ENCODE data around the gene TKT. TPM values are rescaled to one million over a fixed set of nuclear protein-coding genes. Genes with fewer than 3 reads are reported as not detected.

The TKT gene
- total RNA-seq, 2 donors from 2014 or later, result 48.8 to 62.8 TPM

DNA sequence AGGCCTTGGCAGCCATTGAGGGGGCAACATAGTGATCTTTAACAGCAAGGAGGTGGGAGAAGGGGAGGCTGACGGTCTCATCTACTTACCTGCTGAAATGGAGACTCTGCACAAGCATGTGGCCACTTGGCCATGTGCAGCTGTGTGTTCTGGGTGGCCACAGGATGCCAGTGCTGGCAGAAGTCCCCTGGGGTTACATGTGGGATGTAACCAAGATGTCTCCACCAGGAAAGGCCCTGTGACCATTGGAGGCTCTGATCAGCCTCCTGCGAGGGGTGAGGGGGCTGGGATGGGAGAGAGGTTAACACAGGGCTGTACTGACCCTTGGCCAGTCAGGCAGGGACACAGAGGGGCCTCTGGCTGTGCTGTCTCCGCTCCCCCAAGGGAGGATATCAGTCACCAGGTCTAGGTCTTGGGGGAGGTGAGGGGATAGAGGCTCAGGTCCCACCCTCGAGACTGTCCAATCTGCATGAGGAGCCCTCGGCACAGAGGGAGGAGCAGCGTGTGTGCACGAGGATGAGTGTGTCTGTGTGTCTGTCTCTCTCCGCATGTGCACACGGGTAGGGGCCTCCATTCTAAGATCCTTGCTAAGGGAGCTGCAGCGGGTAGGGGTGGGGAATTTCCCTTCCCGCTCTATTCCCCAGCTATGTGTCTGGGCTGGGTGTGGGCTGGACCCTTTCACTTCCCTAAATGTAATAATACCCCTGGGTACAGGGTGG is 75.4 kb downstream of the TKT start:
- no peak for DNase-seq (ENCODE audit: low spot score)
- no peaks in the 10 kb centered on the region for H3K9me3 ChIP-seq
- TF ChIP-seq, protein P1, sequence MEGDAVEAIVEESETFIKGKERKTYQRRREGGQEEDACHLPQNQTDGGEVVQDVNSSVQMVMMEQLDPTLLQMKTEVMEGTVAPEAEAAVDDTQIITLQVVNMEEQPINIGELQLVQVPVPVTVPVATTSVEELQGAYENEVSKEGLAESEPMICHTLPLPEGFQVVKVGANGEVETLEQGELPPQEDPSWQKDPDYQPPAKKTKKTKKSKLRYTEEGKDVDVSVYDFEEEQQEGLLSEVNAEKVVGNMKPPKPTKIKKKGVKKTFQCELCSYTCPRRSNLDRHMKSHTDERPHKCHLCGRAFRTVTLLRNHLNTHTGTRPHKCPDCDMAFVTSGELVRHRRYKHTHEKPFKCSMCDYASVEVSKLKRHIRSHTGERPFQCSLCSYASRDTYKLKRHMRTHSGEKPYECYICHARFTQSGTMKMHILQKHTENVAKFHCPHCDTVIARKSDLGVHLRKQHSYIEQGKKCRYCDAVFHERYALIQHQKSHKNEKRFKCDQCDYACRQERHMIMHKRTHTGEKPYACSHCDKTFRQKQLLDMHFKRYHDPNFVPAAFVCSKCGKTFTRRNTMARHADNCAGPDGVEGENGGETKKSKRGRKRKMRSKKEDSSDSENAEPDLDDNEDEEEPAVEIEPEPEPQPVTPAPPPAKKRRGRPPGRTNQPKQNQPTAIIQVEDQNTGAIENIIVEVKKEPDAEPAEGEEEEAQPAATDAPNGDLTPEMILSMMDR (IDR thresholded peaks at IDR 0.05), result no peak
- peaks cover 61% of the 10 kb centered on the region for H3K36me3 ChIP-seq
- H3K4me3 ChIP-seq, result no peak overlapping the region
- H3K4me1 ChIP-seq, result peaks cover 0 to 7% of the 10 kb centered on the region in 2 donors
- no peak overlapping the region for H3K27ac ChIP-seq
- H3K27me3 ChIP-seq, result no peaks in the 10 kb centered on the region

DNA sequence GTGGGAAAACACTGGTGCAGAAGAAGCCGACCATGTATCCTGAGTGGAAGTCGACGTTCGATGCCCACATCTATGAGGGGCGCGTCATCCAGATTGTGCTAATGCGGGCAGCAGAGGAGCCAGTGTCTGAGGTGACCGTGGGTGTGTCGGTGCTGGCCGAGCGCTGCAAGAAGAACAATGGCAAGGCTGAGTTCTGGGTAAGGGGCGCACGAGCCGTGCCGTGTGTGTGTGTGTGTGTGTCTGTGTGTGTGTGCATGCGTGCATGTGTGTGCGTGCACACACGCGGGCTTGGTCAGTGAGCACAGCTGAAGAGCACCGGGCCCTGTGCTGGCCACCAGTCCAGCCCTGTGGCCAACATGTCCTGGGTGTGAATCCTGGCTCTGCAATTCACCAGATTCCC is 76.2 kb downstream of the TKT start:
- Histone ChIP-seq H3K27me3 (no peaks in the 10 kb centered on the region), H3K27ac (no peak overlapping the region), H3K4me3 (no peak overlapping the region), H3K36me3 (peaks cover 57% of the 10 kb centered on the region), H3K9me3 (no peaks in the 10 kb centered on the region), H3K4me1 (peaks cover 0 to 7% of the 10 kb centered on the region in 2 donors)
- DNase-seq (ENCODE audit: low spot score), result no peak
- TF ChIP-seq, protein P1 (IDR thresholded peaks at IDR 0.05), result no peak

DNA sequence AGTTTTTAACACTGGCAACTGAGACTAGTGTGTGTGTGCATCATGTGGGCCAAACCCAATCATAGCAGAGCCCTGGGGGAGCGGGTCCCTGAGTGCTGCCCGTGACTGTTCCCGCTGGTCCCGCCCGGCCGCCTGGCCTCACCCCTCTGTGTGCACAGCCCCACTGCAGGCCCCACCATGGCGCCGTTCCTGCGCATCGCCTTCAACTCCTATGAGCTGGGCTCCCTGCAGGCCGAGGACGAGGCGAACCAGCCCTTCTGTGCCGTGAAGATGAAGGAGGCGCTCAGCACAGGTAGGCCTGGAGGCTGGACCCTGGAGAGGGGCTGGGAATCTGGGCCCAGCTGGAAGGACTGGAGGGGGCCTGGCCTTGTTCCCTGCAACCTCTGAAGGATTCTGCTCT is 77.6 kb downstream of the TKT start:
- H3K36me3 ChIP-seq, result peaks cover 60% of the 10 kb centered on the region
- H3K27ac ChIP-seq, result no peak overlapping the region
- H3K27me3 ChIP-seq, result no peaks in the 10 kb centered on the region
- DNase-seq (ENCODE audit: low spot score), result no peak
- peaks cover 0 to 7% of the 10 kb centered on the region in 2 donors for H3K4me1 ChIP-seq
- TF ChIP-seq, protein P1 (IDR thresholded peaks at IDR 0.05), result no peak
- H3K9me3 ChIP-seq, result no peaks in the 10 kb centered on the region
- no peak overlapping the region for H3K4me3 ChIP-seq

DNA sequence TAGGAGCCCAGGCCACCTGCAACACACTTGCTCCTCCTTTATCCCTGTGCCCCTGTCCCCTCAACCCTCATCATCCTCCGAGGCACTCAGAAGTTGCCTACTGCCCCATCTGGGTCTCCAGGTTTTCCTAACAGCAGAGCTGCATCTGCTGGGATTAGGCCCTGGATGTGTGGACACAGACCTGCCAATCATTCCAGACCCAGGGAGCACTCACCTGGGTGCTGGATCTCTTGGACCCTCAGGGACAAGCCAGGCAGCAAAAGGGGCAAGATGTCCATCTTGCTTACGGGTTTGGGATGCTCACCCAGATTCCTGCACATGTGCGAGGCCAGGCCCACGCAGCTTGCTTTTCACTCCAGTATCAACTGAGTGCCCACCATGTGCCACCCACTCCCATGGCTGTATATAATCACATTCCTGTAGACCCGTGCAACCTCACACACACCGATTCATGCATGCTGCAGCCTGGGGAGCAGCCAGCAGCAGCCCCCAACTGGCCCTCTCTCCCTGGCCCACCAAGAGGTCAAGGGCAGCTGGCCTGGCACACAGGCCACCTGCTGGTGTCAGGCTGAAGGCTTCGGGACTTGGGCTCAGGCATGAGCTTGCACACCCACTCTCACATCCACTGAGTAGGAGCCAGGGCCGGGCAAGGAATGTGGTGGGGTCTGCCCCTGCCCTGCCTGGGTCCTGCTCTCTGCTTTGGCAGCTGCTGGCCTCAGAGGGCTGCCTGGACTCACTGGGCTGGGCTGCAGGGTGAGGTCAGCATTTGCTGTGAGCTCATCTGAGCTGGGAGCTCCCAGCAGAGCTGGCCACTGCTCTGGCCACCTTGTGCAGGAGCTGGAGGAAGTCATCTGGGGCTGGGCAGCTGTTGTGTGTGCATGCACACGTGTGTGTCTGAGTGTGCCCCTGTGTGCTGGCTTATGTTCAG is 79.9 kb downstream of the TKT start:
- Histone ChIP-seq H3K9me3 (no peaks in the 10 kb centered on the region), H3K4me3 (no peak overlapping the region), H3K4me1 (peaks cover 0 to 16% of the 10 kb centered on the region in 2 donors), H3K36me3 (peaks cover 37% of the 10 kb centered on the region), H3K27ac (no peak overlapping the region), H3K27me3 (no peaks in the 10 kb centered on the region)
- DNase-seq (ENCODE audit: low spot score), result no peak
- TF ChIP-seq, protein P1 (IDR thresholded peaks at IDR 0.05), result no peak

Other genes starting within 250 kb of the TKT start
- gene SFMBT1, start 209.9 kb downstream of the TKT start, total RNA-seq, result 10 to 100 TPM; 16.7 to 17.4 TPM
- 1 to 10 TPM; 6.2 to 6.8 TPM for gene RFT1, start 125.6 kb downstream of the TKT start, total RNA-seq
- 10 to 100 TPM; 11.1 to 14.8 TPM for gene PRKCD, start 94.8 kb downstream of the TKT start, total RNA-seq
- gene DCP1A, start 91.5 kb upstream of the TKT start, total RNA-seq, result 10 to 100 TPM; 17.8 to 18.8 TPM
- gene CACNA1D, start 238.6 kb upstream of the TKT start, total RNA-seq, result 1 to 10 TPM; 2.7 to 9.6 TPM